ENCODE results near the gene SPATA6L. TPM values are rescaled to one million over a fixed set of nuclear protein-coding genes. Genes with fewer than 3 reads are reported as not detected.

Gene SPATA6L
- total and polyA plus RNA-seq, 2 of the 13 experiments (the other 11 are each of a cell fraction or from before 2014, with no cell fraction given): 1.1 to 1.9 TPM

- no peak; the same call in 1 of the 2 replicates for TF ChIP-seq ZZZ3 (CRISPR knock-in tag; IDR thresholded peaks at IDR 0.05; ENCODE audit: borderline replicate concordance)
- TF ChIP-seq ZSCAN12 (CRISPR knock-in tag; IDR thresholded peaks at IDR 0.05): peak; percentile 61; the same call in 1 of the 2 replicates
- TF ChIP-seq MAX (IDR thresholded peaks at IDR 0.05): peak; percentile 53; the same call in 1 of the 2 replicates
- TF ChIP-seq KDM4B (CRISPR knock-in tag; IDR thresholded peaks at IDR 0.05): peak; percentile 95
- peak; percentile 90 for TF ChIP-seq MXD1 (CRISPR knock-in tag; IDR thresholded peaks at IDR 0.05)
- TF ChIP-seq ZNF652 (CRISPR knock-in tag; IDR thresholded peaks at IDR 0.05; ENCODE audit: borderline replicate concordance, low read depth): no peak
- TF ChIP-seq ZFYVE20 (CRISPR knock-in tag; IDR thresholded peaks at IDR 0.05; ENCODE audit: borderline replicate concordance, low read depth): no peak
- TF ChIP-seq ZNF775 (CRISPR knock-in tag; IDR thresholded peaks at IDR 0.05; ENCODE audit: borderline replicate concordance): no peak
- no peak for TF ChIP-seq ZBTB8A (CRISPR knock-in tag; IDR thresholded peaks at IDR 0.05; ENCODE audit: borderline replicate concordance, low read depth)
- TF ChIP-seq CHCHD3 (CRISPR knock-in tag; IDR thresholded peaks at IDR 0.05): no peak
- peak; percentile 56; the same call in 1 of the 2 replicates for TF ChIP-seq ZBTB42 (CRISPR knock-in tag; IDR thresholded peaks at IDR 0.05)
- TF ChIP-seq IKZF4 (CRISPR knock-in tag; IDR thresholded peaks at IDR 0.05; ENCODE audit: borderline replicate concordance, low read depth, not compliant biosample characterization): no peak
- TF ChIP-seq ZNF142 (CRISPR knock-in tag; IDR thresholded peaks at IDR 0.05): peak; percentile 87
- TF ChIP-seq CCDC6 (CRISPR knock-in tag; IDR thresholded peaks at IDR 0.05): peak; percentile 34; the same call in 1 of the 2 replicates
- TF ChIP-seq ZNF713 (CRISPR knock-in tag; IDR thresholded peaks at IDR 0.05): 0 out of 2 replicates have a peak, but pooled peaks have one; percentile 5
- no peak for TF ChIP-seq PTBP1 (IDR thresholded peaks at IDR 0.05; ENCODE audit: low read depth, low read length, poor library complexity, severe bottlenecking)
- TF ChIP-seq SP5 (CRISPR knock-in tag; IDR thresholded peaks at IDR 0.05; ENCODE audit: borderline replicate concordance, low read depth): peak; percentile 85
- TF ChIP-seq FOXM1 (CRISPR knock-in tag; IDR thresholded peaks at IDR 0.05): no peak
- TF ChIP-seq ZNF776 (CRISPR knock-in tag; IDR thresholded peaks at IDR 0.05): peak; percentile 76
- TF ChIP-seq CEBPG (CRISPR knock-in tag; IDR thresholded peaks at IDR 0.05): peak; percentile 75
- no peak for TF ChIP-seq PHF5A (CRISPR knock-in tag; IDR thresholded peaks at IDR 0.05; ENCODE audit: low read depth, unreplicated experiment)
- TF ChIP-seq EHMT2 (IDR thresholded peaks at IDR 0.05; ENCODE audit: borderline replicate concordance, low read depth, low read length): no peak
- peak; percentile 73; the same call in 1 of the 2 replicates for TF ChIP-seq ZIK1 (CRISPR knock-in tag; IDR thresholded peaks at IDR 0.05; ENCODE audit: borderline replicate concordance, low read depth)
These were observed 3.9 kb downstream of the SPATA6L start, which contains the start of gene PLPP6 (continued) for GRCh38 chr9:4662108-4662988.

All from HepG2 (cell line).